Stimulated activated CD4-positive, alpha-beta T cell treated with anti-CD3 and anti-CD28 coated beads, Interleukin-1b, Interleukin-23, amount 100 ng/mL, for 4 hours (primary cell): ENCODE measurements around the gene SLCO2A1.

ENCODE experiments used
- DNase-seq, 2 donors: peaks; one replicate each; pipeline ENCODE4 v3.0.0-alpha.2; 2020; ENCODE audit warnings: low read depth in 2 of 2

SLCO2A1 gene

GRCh38 chr3:133899311-133899710 lies 130.4 kb downstream of the SLCO2A1 start:
- DNase-seq, result no peak

- no peak for DNase-seq
Observed at GRCh38 chr3:133897547-133897946, 132.2 kb downstream of the SLCO2A1 start.

GRCh38 chr3:133896002-133896761 lies 133.5 kb downstream of the SLCO2A1 start:
- DNase-seq, result no peak

GRCh38 chr3:133895208-133896001 lies 134.3 kb downstream of the SLCO2A1 start, which contains the start of gene RAB6B:
Gene RAB6B (minus strand): TSS chr3:133895882. CDS start chr3:133895466, 416 bp downstream.
- DNase-seq, result no peak

GRCh38 chr3:133894353-133895207 lies 135.1 kb downstream of the SLCO2A1 start:
- no peak for DNase-seq

- no peak for DNase-seq
Observed at GRCh38 chr3:133893683-133894352, 135.9 kb downstream of the SLCO2A1 start.

- no peak for DNase-seq
Observed at GRCh38 chr3:133892541-133893231, 137.0 kb downstream of the SLCO2A1 start.

GRCh38 chr3:133891662-133892378 lies 137.9 kb downstream of the SLCO2A1 start:
- no peak for DNase-seq

GRCh38 chr3:133890972-133891644 lies 138.6 kb downstream of the SLCO2A1 start:
- DNase-seq, result no peak

GRCh38 chr3:133890037-133890436 lies 139.7 kb downstream of the SLCO2A1 start:
- no peak for DNase-seq

GRCh38 chr3:133888726-133889340 lies 140.9 kb downstream of the SLCO2A1 start:
- no peak for DNase-seq

- no peak for DNase-seq
Observed at GRCh38 chr3:133887803-133888703, 141.7 kb downstream of the SLCO2A1 start.

- no peak for DNase-seq
Observed at GRCh38 chr3:133887074-133887802, 142.5 kb downstream of the SLCO2A1 start.

- DNase-seq, result no peak
Observed at GRCh38 chr3:133886031-133886722, 143.5 kb downstream of the SLCO2A1 start.

GRCh38 chr3:133884887-133885711 lies 144.6 kb downstream of the SLCO2A1 start:
- DNase-seq, result no peak
